GM12873 (cell line): ENCODE measurements around the gene RNF121.

Experiments used
- TF ChIP-seq, protein P1 (sequence below): IDR thresholded peaks from 2 replicates; pipeline ENCODE4 v1.5.1; 2012; ENCODE audit warnings: low read depth, mild to moderate bottlenecking, moderate library complexity, low read length, control low read depth; ENCODE audit not compliant: insufficient read depth; ENCODE audit errors: missing control alignments

Gene RNF121

DNA sequence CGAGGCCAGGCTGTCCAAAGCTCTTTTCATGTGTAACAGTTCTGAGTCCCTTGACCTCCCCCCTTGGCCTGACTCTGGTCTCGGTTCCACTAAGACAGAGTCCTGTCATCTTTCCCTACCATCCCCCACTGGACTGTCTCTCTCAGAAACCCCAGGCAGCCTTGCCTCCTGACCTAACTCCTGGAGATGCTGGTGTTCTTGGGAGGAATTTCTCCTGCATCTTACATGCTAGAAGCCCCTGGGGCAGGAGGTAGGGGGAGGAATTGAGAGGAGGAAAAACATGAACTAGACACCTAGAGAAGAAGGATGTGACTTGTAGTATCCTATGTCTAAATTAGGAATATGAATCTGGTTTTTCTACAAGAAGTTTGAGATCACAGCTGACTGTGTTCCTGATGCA is 69.2 kb downstream of the RNF121 start:
- TF ChIP-seq, protein P1, sequence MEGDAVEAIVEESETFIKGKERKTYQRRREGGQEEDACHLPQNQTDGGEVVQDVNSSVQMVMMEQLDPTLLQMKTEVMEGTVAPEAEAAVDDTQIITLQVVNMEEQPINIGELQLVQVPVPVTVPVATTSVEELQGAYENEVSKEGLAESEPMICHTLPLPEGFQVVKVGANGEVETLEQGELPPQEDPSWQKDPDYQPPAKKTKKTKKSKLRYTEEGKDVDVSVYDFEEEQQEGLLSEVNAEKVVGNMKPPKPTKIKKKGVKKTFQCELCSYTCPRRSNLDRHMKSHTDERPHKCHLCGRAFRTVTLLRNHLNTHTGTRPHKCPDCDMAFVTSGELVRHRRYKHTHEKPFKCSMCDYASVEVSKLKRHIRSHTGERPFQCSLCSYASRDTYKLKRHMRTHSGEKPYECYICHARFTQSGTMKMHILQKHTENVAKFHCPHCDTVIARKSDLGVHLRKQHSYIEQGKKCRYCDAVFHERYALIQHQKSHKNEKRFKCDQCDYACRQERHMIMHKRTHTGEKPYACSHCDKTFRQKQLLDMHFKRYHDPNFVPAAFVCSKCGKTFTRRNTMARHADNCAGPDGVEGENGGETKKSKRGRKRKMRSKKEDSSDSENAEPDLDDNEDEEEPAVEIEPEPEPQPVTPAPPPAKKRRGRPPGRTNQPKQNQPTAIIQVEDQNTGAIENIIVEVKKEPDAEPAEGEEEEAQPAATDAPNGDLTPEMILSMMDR = no peak

DNA sequence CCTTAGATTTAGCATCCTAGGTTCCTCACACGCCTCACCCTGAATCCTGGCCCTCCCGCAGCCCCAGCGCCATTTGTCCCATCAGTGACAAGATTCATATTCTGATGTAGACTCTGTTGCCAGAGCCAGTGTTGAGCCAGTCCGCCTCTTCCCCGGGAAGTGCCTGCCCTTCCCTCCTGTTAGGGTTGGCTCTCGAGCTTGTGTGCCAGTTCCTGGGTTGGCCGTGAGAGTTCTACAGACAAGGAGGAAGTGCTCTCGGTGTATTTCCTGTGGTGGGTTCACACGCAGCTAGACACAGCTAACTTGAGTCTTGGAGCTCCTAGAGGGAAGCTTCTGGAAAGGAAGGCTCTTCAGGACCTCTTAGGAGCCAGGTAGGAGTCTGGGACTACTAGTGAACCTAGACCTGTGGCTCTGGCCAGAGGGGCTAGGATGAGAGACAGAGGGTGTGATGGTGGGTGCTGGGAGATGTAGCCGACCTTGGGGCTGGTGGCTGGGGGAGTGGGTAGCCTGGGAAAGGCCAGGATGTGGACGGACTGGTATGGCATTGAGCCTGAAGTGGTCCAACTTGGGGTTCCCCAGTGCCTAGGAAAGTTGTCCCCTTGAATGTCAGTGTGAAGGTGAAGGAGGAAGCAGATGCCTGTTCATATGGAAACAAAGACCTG is 69.9 kb downstream of the RNF121 start, which contains the start of gene IL18BP:
TSS of gene IL18BP (plus strand) at position 261 of the 662 bp plus-strand sequence. CDS start 1,076 bp downstream, outside the sequence.
- TF ChIP-seq, protein P1 = no peak

DNA sequence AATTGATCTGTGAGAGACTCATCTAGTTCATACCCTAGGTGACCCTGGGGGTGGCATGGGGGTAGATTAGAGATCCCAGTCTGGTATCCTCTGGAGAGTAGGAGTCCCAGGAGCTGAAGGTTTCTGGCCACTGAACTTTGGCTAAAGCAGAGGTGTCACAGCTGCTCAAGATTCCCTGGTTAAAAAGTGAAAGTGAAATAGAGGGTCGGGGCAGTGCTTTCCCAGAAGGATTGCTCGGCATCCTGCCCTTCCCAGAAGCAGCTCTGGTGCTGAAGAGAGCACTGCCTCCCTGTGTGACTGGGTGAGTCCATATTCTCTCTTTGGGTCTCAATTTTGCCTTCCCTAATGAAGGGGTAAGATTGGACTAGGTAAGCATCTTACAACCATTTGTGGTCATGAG is 70.5 kb downstream of the RNF121 start:
- TF ChIP-seq, protein P1 = no peak

DNA sequence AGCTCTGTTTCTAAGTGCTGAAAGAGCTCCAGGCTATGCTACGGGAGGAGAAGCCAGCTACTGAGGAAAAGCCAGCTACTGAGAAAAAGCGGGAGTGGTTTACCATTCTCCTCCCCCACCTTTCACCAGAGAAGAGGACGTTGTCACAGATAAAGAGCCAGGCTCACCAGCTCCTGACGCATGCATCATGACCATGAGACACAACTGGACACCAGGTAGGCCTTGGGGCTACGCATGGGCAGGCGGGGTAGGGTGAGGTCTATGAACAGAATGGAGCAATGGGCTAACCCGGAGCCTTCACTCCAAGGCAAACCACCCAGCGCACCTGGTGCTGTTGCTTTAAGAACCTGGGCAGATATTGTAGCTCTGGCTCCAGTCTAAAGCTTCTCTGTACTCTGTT is 71.0 kb downstream of the RNF121 start:
- TF ChIP-seq, protein P1 = no peak

DNA sequence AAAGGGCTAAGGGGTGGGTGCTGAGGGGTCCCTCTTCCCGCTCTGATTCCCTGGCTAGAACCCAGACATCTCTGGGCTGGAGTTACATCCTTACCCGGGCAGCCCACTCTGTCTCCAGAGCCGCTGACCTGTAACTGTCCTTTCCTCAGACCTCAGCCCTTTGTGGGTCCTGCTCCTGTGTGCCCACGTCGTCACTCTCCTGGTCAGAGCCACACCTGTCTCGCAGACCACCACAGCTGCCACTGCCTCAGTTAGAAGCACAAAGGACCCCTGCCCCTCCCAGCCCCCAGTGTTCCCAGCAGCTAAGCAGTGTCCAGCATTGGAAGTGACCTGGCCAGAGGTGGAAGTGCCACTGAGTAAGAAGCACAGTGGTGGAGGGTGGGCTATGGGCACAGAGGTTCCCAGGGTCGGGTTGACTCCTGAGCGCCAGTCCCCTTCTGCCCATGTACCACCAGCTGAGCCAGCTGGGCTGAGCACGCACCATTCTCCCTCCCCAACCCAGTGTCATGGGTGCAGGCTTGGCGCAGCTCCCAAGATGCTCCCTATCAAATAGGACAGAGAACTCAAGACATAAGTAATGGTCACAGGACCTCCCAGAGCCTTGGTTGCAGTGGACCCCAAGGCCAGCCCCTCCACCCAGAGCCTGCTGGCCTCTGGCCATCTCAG is 71.5 kb downstream of the RNF121 start:
- TF ChIP-seq, protein P1 = no peak

DNA sequence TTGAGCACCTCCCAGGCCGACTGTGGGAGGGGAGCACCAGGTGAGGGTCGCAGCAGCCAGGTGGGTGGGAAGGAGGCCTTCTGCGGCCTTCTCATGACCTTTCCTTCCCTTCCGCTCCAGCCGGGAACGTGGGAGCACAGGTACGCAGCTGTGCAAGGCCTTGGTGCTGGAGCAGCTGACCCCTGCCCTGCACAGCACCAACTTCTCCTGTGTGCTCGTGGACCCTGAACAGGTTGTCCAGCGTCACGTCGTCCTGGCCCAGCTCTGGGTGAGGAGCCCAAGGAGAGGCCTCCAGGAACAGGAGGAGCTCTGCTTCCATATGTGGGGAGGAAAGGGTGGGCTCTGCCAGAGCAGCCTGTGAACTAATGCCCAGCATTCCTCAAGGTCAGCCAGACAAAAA is 72.4 kb downstream of the RNF121 start:
- TF ChIP-seq, protein P1 = no peak

DNA sequence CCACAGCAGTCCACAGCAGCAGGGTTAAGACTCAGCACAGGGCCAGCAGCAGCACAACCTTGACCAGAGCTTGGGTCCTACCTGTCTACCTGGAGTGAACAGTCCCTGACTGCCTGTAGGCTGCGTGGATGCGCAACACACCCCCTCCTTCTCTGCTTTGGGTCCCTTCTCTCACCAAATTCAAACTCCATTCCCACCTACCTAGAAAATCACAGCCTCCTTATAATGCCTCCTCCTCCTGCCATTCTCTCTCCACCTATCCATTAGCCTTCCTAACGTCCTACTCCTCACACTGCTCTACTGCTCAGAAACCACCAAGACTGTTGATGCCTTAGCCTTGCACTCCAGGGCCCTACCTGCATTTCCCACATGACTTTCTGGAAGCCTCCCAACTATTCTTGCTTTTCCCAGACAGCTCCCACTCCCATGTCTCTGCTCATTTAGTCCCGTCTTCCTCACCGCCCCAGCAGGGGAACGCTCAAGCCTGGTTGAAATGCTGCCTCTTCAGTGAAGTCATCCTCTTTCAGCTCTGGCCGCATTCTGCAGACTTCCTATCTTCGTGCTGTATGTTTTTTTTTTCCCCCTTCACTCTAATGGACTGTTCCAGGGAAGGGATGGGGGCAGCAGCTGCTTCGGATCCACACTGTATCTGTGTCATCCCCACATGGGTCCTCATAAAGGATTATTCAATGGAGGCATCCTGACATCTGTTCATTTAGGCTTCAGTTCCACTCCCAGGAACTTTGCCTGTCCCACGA is 73.2 kb downstream of the RNF121 start:
- TF ChIP-seq, protein P1 = no peak
